DND-41 (cell line): ENCODE results near the gene RAB3C.

Source experiments
- EZH2 ChIP-seq: IDR thresholded peaks from 3 replicates; pipeline ENCODE4 v1.6.1; 2012; ENCODE audit warnings: borderline replicate concordance, low read depth, mild to moderate bottlenecking, moderate library complexity, low read length, inconsistent platforms; ENCODE audit not compliant: severe bottlenecking
- TF ChIP-seq, protein P1 (sequence below): IDR thresholded peaks from 2 replicates; pipeline ENCODE4 v1.5.1; 2012; ENCODE audit warnings: borderline replicate concordance, low read length, moderate library complexity, mild to moderate bottlenecking; ENCODE audit not compliant: poor library complexity, severe bottlenecking; ENCODE audit errors: extremely low read depth

DNA sequence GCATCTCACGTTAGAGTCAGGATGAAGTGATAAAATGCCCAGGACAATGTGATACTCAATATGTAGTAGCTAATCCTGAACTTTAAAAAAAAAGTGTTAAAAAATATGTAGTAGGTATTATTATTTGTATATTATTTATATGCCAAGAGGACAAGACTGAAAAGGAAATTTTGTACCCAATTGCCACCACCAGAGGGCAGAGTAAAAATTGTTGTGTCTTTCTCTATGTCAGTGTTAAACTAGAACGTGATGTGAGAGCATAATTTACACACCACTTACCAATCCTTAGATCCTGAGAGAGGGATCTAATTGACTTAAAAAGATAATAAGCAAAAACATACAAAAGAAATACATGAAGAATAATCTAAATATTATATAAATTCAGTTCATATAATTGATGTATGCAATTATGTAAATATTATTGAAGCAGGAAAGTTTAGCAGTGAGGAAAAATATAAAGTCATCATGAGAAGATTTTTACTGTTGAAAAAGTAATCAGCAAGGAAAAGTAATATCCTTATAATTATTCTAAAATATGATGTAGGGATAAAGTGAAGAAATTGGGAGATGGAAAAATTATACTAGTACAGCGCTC lies 288.9 kb downstream of the RAB3C start:
- TF ChIP-seq EZH2, result no peak
- TF ChIP-seq, protein P1, sequence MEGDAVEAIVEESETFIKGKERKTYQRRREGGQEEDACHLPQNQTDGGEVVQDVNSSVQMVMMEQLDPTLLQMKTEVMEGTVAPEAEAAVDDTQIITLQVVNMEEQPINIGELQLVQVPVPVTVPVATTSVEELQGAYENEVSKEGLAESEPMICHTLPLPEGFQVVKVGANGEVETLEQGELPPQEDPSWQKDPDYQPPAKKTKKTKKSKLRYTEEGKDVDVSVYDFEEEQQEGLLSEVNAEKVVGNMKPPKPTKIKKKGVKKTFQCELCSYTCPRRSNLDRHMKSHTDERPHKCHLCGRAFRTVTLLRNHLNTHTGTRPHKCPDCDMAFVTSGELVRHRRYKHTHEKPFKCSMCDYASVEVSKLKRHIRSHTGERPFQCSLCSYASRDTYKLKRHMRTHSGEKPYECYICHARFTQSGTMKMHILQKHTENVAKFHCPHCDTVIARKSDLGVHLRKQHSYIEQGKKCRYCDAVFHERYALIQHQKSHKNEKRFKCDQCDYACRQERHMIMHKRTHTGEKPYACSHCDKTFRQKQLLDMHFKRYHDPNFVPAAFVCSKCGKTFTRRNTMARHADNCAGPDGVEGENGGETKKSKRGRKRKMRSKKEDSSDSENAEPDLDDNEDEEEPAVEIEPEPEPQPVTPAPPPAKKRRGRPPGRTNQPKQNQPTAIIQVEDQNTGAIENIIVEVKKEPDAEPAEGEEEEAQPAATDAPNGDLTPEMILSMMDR, result peak; percentile 59
